Measurements from ENCODE around the gene PCBP3.

The PCBP3 gene

GRCh38 chr21:45866551-45866950 is 223.0 kb downstream of the PCBP3 start:
- no peak overlapping the region for H3K27ac ChIP-seq
- no peaks in the 10 kb centered on the region for H3K27me3 ChIP-seq
- TF ChIP-seq CTCF (IDR thresholded peaks at IDR 0.05), result no peak
- peaks cover 3% of the 10 kb centered on the region for H3K36me3 ChIP-seq
- no peaks in the 10 kb centered on the region for H3K4me1 ChIP-seq (ENCODE audit: control insufficient read depth in 1 of 2, insufficient read depth in 1 of 2, low read depth in 1 of 2, low read length in 1 of 2)
- no peak overlapping the region for H3K4me3 ChIP-seq (ENCODE audit: low read depth in 1 of 2, low read length in 1 of 2)
- H3K9me3 ChIP-seq, result no peaks in the 10 kb centered on the region

GRCh38 chr21:45867041-45867666 is 223.6 kb downstream of the PCBP3 start:
- H3K27ac ChIP-seq, result no peak overlapping the region
- TF ChIP-seq CTCF (IDR thresholded peaks at IDR 0.05), result no peak
- H3K36me3 ChIP-seq, result peaks cover 3% of the 10 kb centered on the region
- H3K4me1 ChIP-seq (ENCODE audit: control insufficient read depth in 1 of 2, insufficient read depth in 1 of 2, low read depth in 1 of 2, low read length in 1 of 2), result no peaks in the 10 kb centered on the region
- no peaks in the 10 kb centered on the region for H3K27me3 ChIP-seq
- H3K9me3 ChIP-seq, result no peaks in the 10 kb centered on the region
- H3K4me3 ChIP-seq (ENCODE audit: low read depth in 1 of 2, low read length in 1 of 2), result no peak overlapping the region

GRCh38 chr21:45867671-45868081 is 224.2 kb downstream of the PCBP3 start:
- Histone ChIP-seq H3K36me3 (peaks cover 3% of the 10 kb centered on the region), H3K4me1 (ENCODE audit: control insufficient read depth in 1 of 2, insufficient read depth in 1 of 2, low read depth in 1 of 2, low read length in 1 of 2) (no peaks in the 10 kb centered on the region), H3K4me3 (ENCODE audit: low read depth in 1 of 2, low read length in 1 of 2) (no peak overlapping the region), H3K27me3 (no peaks in the 10 kb centered on the region), H3K27ac (no peak overlapping the region), H3K9me3 (no peaks in the 10 kb centered on the region)
- no peak for TF ChIP-seq CTCF (IDR thresholded peaks at IDR 0.05)

- peaks cover 3% of the 10 kb centered on the region for H3K36me3 ChIP-seq
- TF ChIP-seq CTCF (IDR thresholded peaks at IDR 0.05), result no peak
- H3K4me1 ChIP-seq (ENCODE audit: control insufficient read depth in 1 of 2, insufficient read depth in 1 of 2, low read depth in 1 of 2, low read length in 1 of 2), result no peaks in the 10 kb centered on the region
- no peak overlapping the region for H3K27ac ChIP-seq
- no peaks in the 10 kb centered on the region for H3K27me3 ChIP-seq
- H3K9me3 ChIP-seq, result no peaks in the 10 kb centered on the region
- H3K4me3 ChIP-seq (ENCODE audit: low read depth in 1 of 2, low read length in 1 of 2), result no peak overlapping the region
Observed at GRCh38 chr21:45868086-45868485, 224.6 kb downstream of the PCBP3 start.

GRCh38 chr21:45868488-45868887 is 225.0 kb downstream of the PCBP3 start:
- H3K27ac ChIP-seq, result no peak overlapping the region
- TF ChIP-seq CTCF (IDR thresholded peaks at IDR 0.05), result no peak
- H3K4me3 ChIP-seq (ENCODE audit: low read depth in 1 of 2, low read length in 1 of 2), result no peak overlapping the region
- no peaks in the 10 kb centered on the region for H3K9me3 ChIP-seq
- H3K36me3 ChIP-seq, result peaks cover 1% of the 10 kb centered on the region
- no peaks in the 10 kb centered on the region for H3K27me3 ChIP-seq
- no peaks in the 10 kb centered on the region for H3K4me1 ChIP-seq (ENCODE audit: control insufficient read depth in 1 of 2, insufficient read depth in 1 of 2, low read depth in 1 of 2, low read length in 1 of 2)
